ENCODE results near the gene CIRBP. TPM values are rescaled to one million over a fixed set of nuclear protein-coding genes. Genes with fewer than 3 reads are reported as not detected.

CIRBP gene
- total and polyA plus RNA-seq, 2 of the 13 experiments (the other 11 are each of a cell fraction or from before 2014, with no cell fraction given) = 133 to 140 TPM

GRCh38 chr19:1286487-1287353 lies 17.6 kb downstream of the CIRBP start (continued):
- no peak for TF ChIP-seq THAP8 (CRISPR knock-in tag; IDR thresholded peaks at IDR 0.05; ENCODE audit: borderline replicate concordance)
- peak; percentile 55; the same call in 1 of the 2 replicates for TF ChIP-seq FOXC1 (CRISPR knock-in tag; IDR thresholded peaks at IDR 0.05; ENCODE audit: borderline replicate concordance)
- no peak for TF ChIP-seq STAT6 (CRISPR knock-in tag; IDR thresholded peaks at IDR 0.05; ENCODE audit: borderline replicate concordance)
- TF ChIP-seq ZNF510 (CRISPR knock-in tag; IDR thresholded peaks at IDR 0.05; ENCODE audit: low read depth) = no peak
- no peak for TF ChIP-seq ATF2 (CRISPR knock-in tag; IDR thresholded peaks at IDR 0.05)
- no peak for TF ChIP-seq ZNF503 (CRISPR knock-in tag; IDR thresholded peaks at IDR 0.05)
- no peak for TF ChIP-seq NFIB (CRISPR knock-in tag; IDR thresholded peaks at IDR 0.05; ENCODE audit: borderline replicate concordance)
- TF ChIP-seq ZNF709 (CRISPR knock-in tag; IDR thresholded peaks at IDR 0.05) = no peak
- TF ChIP-seq ZNF430 (CRISPR knock-in tag; IDR thresholded peaks at IDR 0.05) = no peak
- no peak for TF ChIP-seq GTF3A (CRISPR knock-in tag; conservative IDR thresholded peaks at IDR 0.05)
- TF ChIP-seq ZNF83 (CRISPR knock-in tag; IDR thresholded peaks at IDR 0.05; ENCODE audit: borderline replicate concordance) = no peak
- no peak for TF ChIP-seq ZNF496 (CRISPR knock-in tag; IDR thresholded peaks at IDR 0.05; ENCODE audit: insufficient replicate concordance)
- TF ChIP-seq SKI (IDR thresholded peaks at IDR 0.05; ENCODE audit: partially characterized antibody) = no peak
- TF ChIP-seq SSRP1 (CRISPR knock-in tag; IDR thresholded peaks at IDR 0.05) = no peak
- no peak for TF ChIP-seq PPARG (CRISPR knock-in tag; conservative IDR thresholded peaks at IDR 0.05)
- peak; percentile 62; the same call in 1 of the 2 replicates for TF ChIP-seq ZBTB10 (CRISPR knock-in tag; IDR thresholded peaks at IDR 0.05; ENCODE audit: borderline replicate concordance)
- TF ChIP-seq ZNF580 (CRISPR knock-in tag; IDR thresholded peaks at IDR 0.05; ENCODE audit: borderline replicate concordance, low read depth) = 0 out of 2 replicates have a peak, but pooled peaks have one; percentile 6
- TF ChIP-seq ZBTB1 (CRISPR knock-in tag; IDR thresholded peaks at IDR 0.05; ENCODE audit: borderline replicate concordance) = no peak

All from HepG2 (cell line).